Measurements from ENCODE around the gene ERC1. TPM values are rescaled to one million over a fixed set of nuclear protein-coding genes. Genes with fewer than 3 reads are reported as not detected.

The ERC1 gene
- total and polyA plus RNA-seq, 7 donors, result 4.0 to 35.6 (median 29.4) TPM

DNA sequence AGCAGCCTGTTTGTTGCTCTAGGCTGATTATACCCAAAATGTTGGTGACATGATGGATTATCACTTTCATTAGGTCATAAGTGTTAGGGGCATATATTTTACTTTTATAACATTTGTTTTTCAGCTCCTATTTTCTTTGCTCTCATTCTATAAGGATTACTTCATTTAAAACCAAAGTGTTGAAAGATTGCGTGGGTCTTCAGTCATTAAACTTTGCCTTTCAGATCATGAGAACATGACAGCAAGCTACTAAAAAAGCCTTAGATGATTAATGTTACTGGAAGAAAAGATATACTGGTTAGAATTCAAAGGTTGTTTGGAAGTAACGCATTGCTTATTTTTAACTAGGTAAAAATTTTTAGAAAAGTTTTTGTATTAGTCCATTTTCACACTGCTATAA, 156.8 kb downstream of the ERC1 start:
- 97 to 99% (median 99%) methylated on average over 2 of the region's 2 CpGs for WGBS, 3 donors
- ATAC-seq, result no peak
- H3K27ac ChIP-seq, result no peak overlapping the region

DNA sequence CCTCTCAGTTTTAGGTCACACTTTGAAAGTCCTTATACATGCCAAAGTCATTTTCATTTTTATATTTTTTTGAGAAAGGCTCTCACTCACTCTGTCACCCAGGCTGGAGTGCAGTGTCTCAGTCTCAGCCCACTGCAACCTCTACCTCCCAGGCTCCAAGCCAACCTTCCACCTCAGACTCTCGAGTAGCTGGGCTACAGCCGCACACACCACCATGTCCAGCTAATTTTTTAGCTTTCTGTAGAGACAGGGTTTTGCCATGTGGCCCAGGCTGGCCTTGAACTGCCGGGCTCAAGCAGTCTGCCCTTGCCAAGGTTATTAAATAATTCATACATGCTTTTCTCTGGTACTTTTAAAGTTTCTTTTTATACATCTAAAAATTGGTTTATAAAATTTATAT, 166.0 kb downstream of the ERC1 start:
- Histone ChIP-seq H3K4me1 (no peaks in the 10 kb centered on the region), H3K27me3 (ENCODE audit: insufficient read depth in 3 of 3, low read length in 2 of 3) (no peaks in the 10 kb centered on the region), H3K27ac (no peak overlapping the region), H3K9me3 (no peaks in the 10 kb centered on the region), H3K36me3 (ENCODE audit: insufficient read depth in 1 of 2, low read depth in 1 of 2) (no peaks in the 10 kb centered on the region), H3K4me3 (no peak overlapping the region)
- intact Hi-C loops (cut with DNase I), result no loop called here
- WGBS, 3 donors, result 61 to 68% (median 65%) methylated on average over 3 of the region's 3 CpGs
- DNase-seq (no peak), ATAC-seq (no peak)
- TF ChIP-seq, protein P1, sequence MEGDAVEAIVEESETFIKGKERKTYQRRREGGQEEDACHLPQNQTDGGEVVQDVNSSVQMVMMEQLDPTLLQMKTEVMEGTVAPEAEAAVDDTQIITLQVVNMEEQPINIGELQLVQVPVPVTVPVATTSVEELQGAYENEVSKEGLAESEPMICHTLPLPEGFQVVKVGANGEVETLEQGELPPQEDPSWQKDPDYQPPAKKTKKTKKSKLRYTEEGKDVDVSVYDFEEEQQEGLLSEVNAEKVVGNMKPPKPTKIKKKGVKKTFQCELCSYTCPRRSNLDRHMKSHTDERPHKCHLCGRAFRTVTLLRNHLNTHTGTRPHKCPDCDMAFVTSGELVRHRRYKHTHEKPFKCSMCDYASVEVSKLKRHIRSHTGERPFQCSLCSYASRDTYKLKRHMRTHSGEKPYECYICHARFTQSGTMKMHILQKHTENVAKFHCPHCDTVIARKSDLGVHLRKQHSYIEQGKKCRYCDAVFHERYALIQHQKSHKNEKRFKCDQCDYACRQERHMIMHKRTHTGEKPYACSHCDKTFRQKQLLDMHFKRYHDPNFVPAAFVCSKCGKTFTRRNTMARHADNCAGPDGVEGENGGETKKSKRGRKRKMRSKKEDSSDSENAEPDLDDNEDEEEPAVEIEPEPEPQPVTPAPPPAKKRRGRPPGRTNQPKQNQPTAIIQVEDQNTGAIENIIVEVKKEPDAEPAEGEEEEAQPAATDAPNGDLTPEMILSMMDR (IDR thresholded peaks at IDR 0.05), result no peak

More for the DNA sequence above, 156.8 kb downstream of the ERC1 start:
- TF ChIP-seq, protein P1 (IDR thresholded peaks at IDR 0.05), result no peak
- H3K4me1 ChIP-seq, result no peaks in the 10 kb centered on the region
- intact Hi-C loops (cut with DNase I), result no loop called here
- no peak for DNase-seq
- H3K27me3 ChIP-seq (ENCODE audit: insufficient read depth in 3 of 3, low read length in 2 of 3), result no peaks in the 10 kb centered on the region
- H3K36me3 ChIP-seq (ENCODE audit: insufficient read depth in 1 of 2, low read depth in 1 of 2), result no peaks in the 10 kb centered on the region
- no peaks in the 10 kb centered on the region for H3K9me3 ChIP-seq
- H3K4me3 ChIP-seq, result no peak overlapping the region

DNA sequence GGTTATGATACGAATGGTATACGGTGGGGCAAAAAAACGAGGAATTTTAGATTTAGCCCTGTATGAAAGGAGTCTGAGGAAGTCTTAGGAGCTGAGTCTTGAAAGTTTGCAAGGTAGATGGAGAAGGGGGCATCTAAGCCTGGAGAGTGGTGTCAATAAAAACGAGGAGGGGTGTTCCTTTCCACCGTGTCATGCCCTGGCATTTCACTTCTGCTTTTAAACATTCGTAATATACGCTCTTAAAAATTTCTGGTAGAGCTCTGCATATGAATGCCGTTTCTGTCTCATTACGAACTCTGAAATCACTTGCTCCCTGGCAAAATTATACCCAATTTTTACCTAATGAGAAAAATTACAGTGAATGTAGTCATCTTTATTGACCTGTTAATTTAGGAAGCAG, 170.2 kb downstream of the ERC1 start:
- Histone ChIP-seq H3K36me3 (ENCODE audit: insufficient read depth in 1 of 2, low read depth in 1 of 2) (no peaks in the 10 kb centered on the region), H3K27me3 (ENCODE audit: insufficient read depth in 3 of 3, low read length in 2 of 3) (no peaks in the 10 kb centered on the region), H3K4me3 (no peak overlapping the region), H3K4me1 (no peaks in the 10 kb centered on the region), H3K27ac (no peak overlapping the region), H3K9me3 (no peaks in the 10 kb centered on the region)
- TF ChIP-seq, protein P1 (IDR thresholded peaks at IDR 0.05), result no peak
- intact Hi-C loops (cut with DNase I), result no loop called here
- ATAC-seq, result no peak
- WGBS, 3 donors, result 94 to 95% (median 94%) methylated on average over 9 of the region's 9 CpGs
- DNase-seq, result no peak

DNA sequence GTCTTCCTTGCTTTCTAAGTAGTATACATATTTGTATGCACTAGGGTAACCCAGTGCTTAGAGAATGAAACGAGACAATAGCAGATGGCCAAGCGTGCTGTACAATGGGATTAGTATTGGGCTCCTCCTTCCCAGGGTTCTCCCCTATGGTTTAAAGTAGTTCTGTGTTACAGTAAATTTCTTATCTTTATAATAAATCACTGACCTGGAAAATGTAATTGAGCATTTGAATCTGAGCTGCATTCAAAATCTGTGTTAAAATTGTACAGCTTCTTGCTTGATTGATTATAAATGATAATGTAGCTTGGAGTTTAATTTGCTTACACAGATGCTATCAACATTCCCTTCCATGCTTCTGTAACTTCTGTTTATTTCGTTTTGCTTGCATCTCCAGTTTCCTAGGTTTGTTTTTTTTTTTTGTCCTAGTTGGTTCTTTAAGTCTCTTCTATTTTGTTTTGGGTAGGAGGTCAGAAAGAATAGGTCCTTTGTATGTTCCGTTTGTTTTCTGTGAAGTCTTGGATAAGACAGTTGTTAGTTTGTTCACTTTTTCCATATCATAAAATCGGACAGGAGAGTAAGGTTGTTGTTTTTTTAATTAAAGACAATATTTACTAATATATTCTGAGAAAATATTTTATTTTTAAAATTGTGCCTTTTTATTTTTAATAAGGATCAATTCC, 171.2 kb downstream of the ERC1 start:
- DNase-seq, result no peak
- 59 to 66% (median 61%) methylated on average over 5 of the region's 5 CpGs for WGBS, 3 donors
- no peaks in the 10 kb centered on the region for H3K27me3 ChIP-seq (ENCODE audit: insufficient read depth in 3 of 3, low read length in 2 of 3)
- TF ChIP-seq, protein P1 (IDR thresholded peaks at IDR 0.05), result no peak
- H3K4me3 ChIP-seq, result no peak overlapping the region
- intact Hi-C loops (cut with DNase I), result no loop called here
- H3K27ac ChIP-seq, result no peak overlapping the region
- no peaks in the 10 kb centered on the region for H3K9me3 ChIP-seq
- H3K36me3 ChIP-seq (ENCODE audit: insufficient read depth in 1 of 2, low read depth in 1 of 2), result no peaks in the 10 kb centered on the region
- H3K4me1 ChIP-seq, result peaks cover 4% of the 10 kb centered on the region
- no peak for ATAC-seq

DNA sequence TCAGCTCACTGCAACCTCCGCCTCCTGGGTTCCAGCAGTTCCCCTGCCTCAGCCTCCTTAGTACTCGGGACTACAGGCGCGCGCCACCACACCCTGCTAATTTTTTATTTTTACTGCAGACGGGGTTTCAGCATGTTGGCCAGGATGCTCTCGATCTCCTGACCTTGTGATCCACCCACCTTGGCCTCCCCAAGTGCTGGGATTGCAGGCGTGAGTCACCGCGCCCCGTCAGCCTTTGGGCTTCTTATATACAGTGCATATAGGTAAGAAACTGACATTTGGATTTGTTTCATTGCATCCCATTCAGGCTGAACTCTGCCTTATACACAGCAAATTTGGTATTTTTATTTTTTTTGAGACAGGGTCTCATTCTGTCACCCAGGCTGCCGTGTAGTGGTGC, 176.8 kb downstream of the ERC1 start:
- Histone ChIP-seq H3K9me3 (no peaks in the 10 kb centered on the region), H3K4me3 (no peak overlapping the region), H3K27ac (no peak overlapping the region), H3K36me3 (ENCODE audit: insufficient read depth in 1 of 2, low read depth in 1 of 2) (no peaks in the 10 kb centered on the region), H3K4me1 (peaks cover 27% of the 10 kb centered on the region), H3K27me3 (ENCODE audit: insufficient read depth in 3 of 3, low read length in 2 of 3) (no peaks in the 10 kb centered on the region)
- TF ChIP-seq, protein P1 (IDR thresholded peaks at IDR 0.05), result no peak
- WGBS, 3 donors, result 92 to 96% (median 93%) methylated on average over 12 of the region's 12 CpGs
- no peak for DNase-seq
- intact Hi-C loops (cut with DNase I), result no loop called here
- no peak for ATAC-seq
